Measurements from ENCODE around the gene ATOH1. TPM values are rescaled to one million over a fixed set of nuclear protein-coding genes. Genes with fewer than 3 reads are reported as not detected.

Gene ATOH1
- total RNA-seq, 1 donor from 2014 or later, result not detected

- no peaks in the 10 kb centered on the region for H3K36me3 Mint-ChIP-seq (ENCODE audit: low read depth)
- peaks cover 2% of the 10 kb centered on the region for H3K27me3 Mint-ChIP-seq
- H3K27ac Mint-ChIP-seq, result no peak overlapping the region
- CTCF ChIA-PET, result no interaction called here
- ATAC-seq (ENCODE audit: low read depth), result no peak
- no peaks in the 10 kb centered on the region for H3K4me1 Mint-ChIP-seq
- intact Hi-C loops (cut with micrococcal nuclease), result no loop called here
- H3K9me3 Mint-ChIP-seq, result no peaks in the 10 kb centered on the region
- H3K4me3 Mint-ChIP-seq, result no peak overlapping the region
- DNase-seq, result no peak
- TF ChIP-seq CTCF (IDR thresholded peaks at IDR 0.05), result no peak
- POLR2A ChIA-PET, result no interaction called here
Observed at GRCh38 chr4:93843772-93844171, 15.2 kb downstream of the ATOH1 start.

GRCh38 chr4:93852680-93853079, 24.1 kb downstream of the ATOH1 start:
- H3K36me3 Mint-ChIP-seq (ENCODE audit: low read depth), result no peaks in the 10 kb centered on the region
- ChIA-PET CTCF (no interaction called here), POLR2A (no interaction called here)
- TF ChIP-seq CTCF (IDR thresholded peaks at IDR 0.05), result no peak
- no peak overlapping the region for H3K27ac Mint-ChIP-seq
- no peak for ATAC-seq (ENCODE audit: low read depth)
- DNase-seq, result no peak
- intact Hi-C loops (cut with micrococcal nuclease), result no loop called here
- no peak overlapping the region for H3K4me3 Mint-ChIP-seq
- H3K4me1 Mint-ChIP-seq, result no peaks in the 10 kb centered on the region
- H3K27me3 Mint-ChIP-seq, result no peaks in the 10 kb centered on the region
- H3K9me3 Mint-ChIP-seq, result no peaks in the 10 kb centered on the region

- Mint-ChIP-seq H3K27me3 (peaks cover 3% of the 10 kb centered on the region), H3K27ac (no peak overlapping the region), H3K36me3 (ENCODE audit: low read depth) (no peaks in the 10 kb centered on the region), H3K4me1 (no peaks in the 10 kb centered on the region), H3K4me3 (no peak overlapping the region), H3K9me3 (no peaks in the 10 kb centered on the region)
- intact Hi-C loops (cut with micrococcal nuclease), result no loop called here
- ChIA-PET POLR2A (no interaction called here), CTCF (no interaction called here)
- no peak for ATAC-seq (ENCODE audit: low read depth)
- DNase-seq, result no peak
- no peak for TF ChIP-seq CTCF (IDR thresholded peaks at IDR 0.05)
Observed at GRCh38 chr4:93855926-93856325, 27.4 kb downstream of the ATOH1 start.

- no peak for ATAC-seq (ENCODE audit: low read depth)
- intact Hi-C loops (cut with micrococcal nuclease), result no loop called here
- ChIA-PET CTCF (no interaction called here), POLR2A (no interaction called here)
- Mint-ChIP-seq H3K4me3 (no peak overlapping the region), H3K27me3 (no peaks in the 10 kb centered on the region), H3K4me1 (no peaks in the 10 kb centered on the region), H3K36me3 (ENCODE audit: low read depth) (no peaks in the 10 kb centered on the region), H3K27ac (no peak overlapping the region), H3K9me3 (peaks cover 2% of the 10 kb centered on the region)
- TF ChIP-seq CTCF (IDR thresholded peaks at IDR 0.05), result no peak
- DNase-seq, result no peak
Observed at GRCh38 chr4:93865650-93866049, 37.1 kb downstream of the ATOH1 start.

GRCh38 chr4:93867416-93868001, 39.0 kb downstream of the ATOH1 start:
- H3K4me3 Mint-ChIP-seq, result no peak overlapping the region
- no peaks in the 10 kb centered on the region for H3K4me1 Mint-ChIP-seq
- no peak overlapping the region for H3K27ac Mint-ChIP-seq
- peaks cover 2% of the 10 kb centered on the region for H3K9me3 Mint-ChIP-seq
- DNase-seq (no peak), ATAC-seq (ENCODE audit: low read depth) (no peak)
- TF ChIP-seq CTCF (IDR thresholded peaks at IDR 0.05), result no peak
- no peaks in the 10 kb centered on the region for H3K27me3 Mint-ChIP-seq
- intact Hi-C loops (cut with micrococcal nuclease), result no loop called here
- ChIA-PET POLR2A (no interaction called here), CTCF (no interaction called here)
- H3K36me3 Mint-ChIP-seq (ENCODE audit: low read depth), result no peaks in the 10 kb centered on the region

All from activated B cell treated with CpG ODN at 0.5 μM for 24 hours (primary cell).